PC-9 (cell line): ENCODE data around the gene PTGDR2.

Experiments used
- CTCF ChIP-seq: fragments of 200-600 bp; sonication (generic); conservative IDR thresholded peaks from 2 replicates; pipeline ENCODE4 v1.6.1; 2017; ENCODE audit warnings: mixed run types, antibody characterized with exemption, mild to moderate bottlenecking, moderate library complexity
- EZH2 ChIP-seq: fragments of 200-600 bp; sonication (generic); IDR thresholded peaks from 2 replicates; pipeline ENCODE4 v1.8.0; 2017; ENCODE audit warnings: antibody characterized with exemption, low read depth

GRCh38 chr11:60899977-60900376, 44.2 kb upstream of the PTGDR2 start:
- TF ChIP-seq CTCF: no peak
- TF ChIP-seq EZH2: no peak
